HL-60 (cell line): ENCODE measurements around the gene DYSF.

ENCODE experiments used
- DNase-seq, 2 experiments: peaks; one replicate each; pipeline ENCODE4 v3.0.0-alpha.2; 2010 to 2020; ENCODE audit warnings: low read depth in 1 of 2, low spot score in 1 of 2
- H3K27ac ChIP-seq: fragments of 250-450 bp; sonication (Bioruptor Pico); replicated peaks from 2 replicates; pipeline ENCODE4 v1.5.1; 2020; ENCODE audit warnings: mild to moderate bottlenecking, moderate library complexity
- H3K27me3 ChIP-seq: fragments of 250-450 bp; sonication (Bioruptor Pico); 2 replicates; pipeline ENCODE4 v1.5.1; 2021; ENCODE audit warnings: mild to moderate bottlenecking, moderate library complexity; ENCODE audit not compliant: insufficient read depth, poor library complexity, severe bottlenecking
- H3K4me3 ChIP-seq: replicated peaks from 2 replicates; pipeline ENCODE4 v1.5.1; 2011; ENCODE audit warnings: mild to moderate bottlenecking, control low read depth, low read length; ENCODE audit not compliant: insufficient read depth
- GABPA ChIP-seq: IDR thresholded peaks from 2 replicates; pipeline ENCODE4 v1.6.1; 2012; ENCODE audit warnings: low read depth
- POLR2AphosphoS5 ChIP-seq: IDR thresholded peaks from 2 replicates; pipeline ENCODE4 v1.6.1; 2012; ENCODE audit warnings: low read depth
- SPI1 ChIP-seq: IDR thresholded peaks from 2 replicates; pipeline ENCODE4 v1.6.1; 2012; ENCODE audit warnings: low read depth, mild to moderate bottlenecking, borderline replicate concordance
- TF ChIP-seq, protein P1 (sequence below): IDR thresholded peaks from 2 replicates; pipeline ENCODE4 v1.6.1; 2012; ENCODE audit warnings: low read depth; ENCODE audit not compliant: insufficient replicate concordance
- TF ChIP-seq, protein P2 (sequence below): IDR thresholded peaks from one replicate; pipeline ENCODE4 v1.5.1; 2011; ENCODE audit warnings: low read length, control low read depth, inconsistent platforms; ENCODE audit not compliant: insufficient read depth

The DYSF gene

GRCh38 chr2:71468279-71469015 is 15.1 kb downstream of the DYSF start:
- DNase-seq, result no peak
- Histone ChIP-seq H3K4me3 (no peak overlapping the region), H3K27me3 (peaks cover 33% of the 10 kb centered on the region), H3K27ac (no peak overlapping the region)
- TF ChIP-seq, protein P1, sequence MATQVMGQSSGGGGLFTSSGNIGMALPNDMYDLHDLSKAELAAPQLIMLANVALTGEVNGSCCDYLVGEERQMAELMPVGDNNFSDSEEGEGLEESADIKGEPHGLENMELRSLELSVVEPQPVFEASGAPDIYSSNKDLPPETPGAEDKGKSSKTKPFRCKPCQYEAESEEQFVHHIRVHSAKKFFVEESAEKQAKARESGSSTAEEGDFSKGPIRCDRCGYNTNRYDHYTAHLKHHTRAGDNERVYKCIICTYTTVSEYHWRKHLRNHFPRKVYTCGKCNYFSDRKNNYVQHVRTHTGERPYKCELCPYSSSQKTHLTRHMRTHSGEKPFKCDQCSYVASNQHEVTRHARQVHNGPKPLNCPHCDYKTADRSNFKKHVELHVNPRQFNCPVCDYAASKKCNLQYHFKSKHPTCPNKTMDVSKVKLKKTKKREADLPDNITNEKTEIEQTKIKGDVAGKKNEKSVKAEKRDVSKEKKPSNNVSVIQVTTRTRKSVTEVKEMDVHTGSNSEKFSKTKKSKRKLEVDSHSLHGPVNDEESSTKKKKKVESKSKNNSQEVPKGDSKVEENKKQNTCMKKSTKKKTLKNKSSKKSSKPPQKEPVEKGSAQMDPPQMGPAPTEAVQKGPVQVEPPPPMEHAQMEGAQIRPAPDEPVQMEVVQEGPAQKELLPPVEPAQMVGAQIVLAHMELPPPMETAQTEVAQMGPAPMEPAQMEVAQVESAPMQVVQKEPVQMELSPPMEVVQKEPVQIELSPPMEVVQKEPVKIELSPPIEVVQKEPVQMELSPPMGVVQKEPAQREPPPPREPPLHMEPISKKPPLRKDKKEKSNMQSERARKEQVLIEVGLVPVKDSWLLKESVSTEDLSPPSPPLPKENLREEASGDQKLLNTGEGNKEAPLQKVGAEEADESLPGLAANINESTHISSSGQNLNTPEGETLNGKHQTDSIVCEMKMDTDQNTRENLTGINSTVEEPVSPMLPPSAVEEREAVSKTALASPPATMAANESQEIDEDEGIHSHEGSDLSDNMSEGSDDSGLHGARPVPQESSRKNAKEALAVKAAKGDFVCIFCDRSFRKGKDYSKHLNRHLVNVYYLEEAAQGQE, result no peak
- TF ChIP-seq POLR2AphosphoS5, result no peak
- TF ChIP-seq GABPA, result no peak
- TF ChIP-seq SPI1, result no peak
- TF ChIP-seq, protein P2, sequence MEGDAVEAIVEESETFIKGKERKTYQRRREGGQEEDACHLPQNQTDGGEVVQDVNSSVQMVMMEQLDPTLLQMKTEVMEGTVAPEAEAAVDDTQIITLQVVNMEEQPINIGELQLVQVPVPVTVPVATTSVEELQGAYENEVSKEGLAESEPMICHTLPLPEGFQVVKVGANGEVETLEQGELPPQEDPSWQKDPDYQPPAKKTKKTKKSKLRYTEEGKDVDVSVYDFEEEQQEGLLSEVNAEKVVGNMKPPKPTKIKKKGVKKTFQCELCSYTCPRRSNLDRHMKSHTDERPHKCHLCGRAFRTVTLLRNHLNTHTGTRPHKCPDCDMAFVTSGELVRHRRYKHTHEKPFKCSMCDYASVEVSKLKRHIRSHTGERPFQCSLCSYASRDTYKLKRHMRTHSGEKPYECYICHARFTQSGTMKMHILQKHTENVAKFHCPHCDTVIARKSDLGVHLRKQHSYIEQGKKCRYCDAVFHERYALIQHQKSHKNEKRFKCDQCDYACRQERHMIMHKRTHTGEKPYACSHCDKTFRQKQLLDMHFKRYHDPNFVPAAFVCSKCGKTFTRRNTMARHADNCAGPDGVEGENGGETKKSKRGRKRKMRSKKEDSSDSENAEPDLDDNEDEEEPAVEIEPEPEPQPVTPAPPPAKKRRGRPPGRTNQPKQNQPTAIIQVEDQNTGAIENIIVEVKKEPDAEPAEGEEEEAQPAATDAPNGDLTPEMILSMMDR, result no peak

GRCh38 chr2:71469403-71470398 is 16.3 kb downstream of the DYSF start:
- TF ChIP-seq, protein P1, result no peak
- no peak for TF ChIP-seq GABPA
- no peak for TF ChIP-seq SPI1
- TF ChIP-seq, protein P2, result no peak
- TF ChIP-seq POLR2AphosphoS5, result no peak
- no peak overlapping the region for H3K4me3 ChIP-seq
- no peak overlapping the region for H3K27ac ChIP-seq
- peaks cover 27% of the 10 kb centered on the region for H3K27me3 ChIP-seq
- no peak for DNase-seq

GRCh38 chr2:71471276-71471675 is 17.9 kb downstream of the DYSF start:
- H3K4me3 ChIP-seq, result no peak overlapping the region
- no peak overlapping the region for H3K27ac ChIP-seq
- H3K27me3 ChIP-seq, result peaks cover 11% of the 10 kb centered on the region
- TF ChIP-seq, protein P1, result no peak
- no peak for TF ChIP-seq GABPA
- no peak for DNase-seq
